Activated naive CD4-positive, alpha-beta T cell treated with anti-CD3 and anti-CD28 coated beads for 36 hours (primary cell): Measurements from ENCODE around the gene ASTN2. TPM values are rescaled to one million over a fixed set of nuclear protein-coding genes. Genes with fewer than 3 reads are reported as not detected.

ENCODE experiments used
- CTCF ChIA-PET: fragments of 350-600 bp; sonication (Branson Sonifier 250); formaldehyde crosslinking; loops from one replicate; lab custom pipeline; 2021; ENCODE audit warnings: antibody characterized with exemption; lab: Charles Lee
- DNase-seq: peaks from one replicate; pipeline ENCODE4 v3.0.0-alpha.2; 2020
- H3K27ac Mint-ChIP-seq: one replicate; pipeline ENCODE4 v1.8.0; 2021; ENCODE audit warnings: mild to moderate bottlenecking, mixed read lengths
- H3K27me3 Mint-ChIP-seq: one replicate; pipeline ENCODE4 v1.8.0; 2021; ENCODE audit warnings: low read depth, mixed read lengths
- H3K36me3 Mint-ChIP-seq: one replicate; pipeline ENCODE4 v1.8.0; 2021; ENCODE audit warnings: low read depth, mixed read lengths
- H3K4me1 Mint-ChIP-seq: one replicate; pipeline ENCODE4 v1.8.0; 2021; ENCODE audit warnings: low read depth, mixed read lengths
- H3K4me3 Mint-ChIP-seq: one replicate; pipeline ENCODE4 v1.8.0; 2021; ENCODE audit warnings: mild to moderate bottlenecking, moderate library complexity, mixed read lengths
- H3K9me3 Mint-ChIP-seq: one replicate; pipeline ENCODE4 v1.8.0; 2021; ENCODE audit warnings: mixed read lengths
- intact Hi-C: fragments of 100-400 bp; cut with micrococcal nuclease; formaldehyde crosslinking; loops from one replicate; pipeline ENCODE4 v1.15.1; 2023
- total RNA-seq, 2 experiments: library from RNA; stranded (reverse); gene quantifications; one replicate each; pipeline ENCODE4 v1.2.3, GENCODE V29; 2021

The ASTN2 gene
- total RNA-seq, 2 experiments from 2014 or later = 6.0 to 6.6 TPM

GRCh38 chr9:116390303-116391228 lies 1024.3 kb downstream of the ASTN2 start:
- CTCF ChIA-PET = no interaction called here
- intact Hi-C loops = no loop called here
- Mint-ChIP-seq H3K9me3 (no peaks in the 10 kb centered on the region), H3K36me3 (peaks cover 2% of the 10 kb centered on the region), H3K27me3 (no peaks in the 10 kb centered on the region), H3K4me3 (no peak overlapping the region), H3K4me1 (no peaks in the 10 kb centered on the region), H3K27ac (no peak overlapping the region)
- DNase-seq = no peak

GRCh38 chr9:116389541-116390302 lies 1025.1 kb downstream of the ASTN2 start:
- no peaks in the 10 kb centered on the region for H3K9me3 Mint-ChIP-seq
- intact Hi-C loops = no loop called here
- CTCF ChIA-PET = no interaction called here
- no peak overlapping the region for H3K4me3 Mint-ChIP-seq
- H3K4me1 Mint-ChIP-seq = no peaks in the 10 kb centered on the region
- H3K36me3 Mint-ChIP-seq = peaks cover 2% of the 10 kb centered on the region
- DNase-seq = no peak
- no peak overlapping the region for H3K27ac Mint-ChIP-seq
- no peaks in the 10 kb centered on the region for H3K27me3 Mint-ChIP-seq

- Mint-ChIP-seq H3K4me1 (no peaks in the 10 kb centered on the region), H3K4me3 (no peak overlapping the region), H3K27me3 (no peaks in the 10 kb centered on the region), H3K36me3 (peaks cover 1% of the 10 kb centered on the region), H3K27ac (no peak overlapping the region), H3K9me3 (no peaks in the 10 kb centered on the region)
- intact Hi-C loops = no loop called here
- no peak for DNase-seq
- CTCF ChIA-PET = no interaction called here
These were observed 1026.7 kb downstream of the ASTN2 start for GRCh38 chr9:116387934-116388698.

- peaks cover 1% of the 10 kb centered on the region for H3K36me3 Mint-ChIP-seq
- H3K4me1 Mint-ChIP-seq = no peaks in the 10 kb centered on the region
- no peak for DNase-seq
- CTCF ChIA-PET = no interaction called here
- H3K9me3 Mint-ChIP-seq = no peaks in the 10 kb centered on the region
- no peak overlapping the region for H3K27ac Mint-ChIP-seq
- H3K4me3 Mint-ChIP-seq = no peak overlapping the region
- H3K27me3 Mint-ChIP-seq = no peaks in the 10 kb centered on the region
- intact Hi-C loops = no loop called here
These were observed 1030.9 kb downstream of the ASTN2 start for GRCh38 chr9:116383936-116384335.

- CTCF ChIA-PET = no interaction called here
- H3K27me3 Mint-ChIP-seq = no peaks in the 10 kb centered on the region
- no peak for DNase-seq
These were observed 1031.7 kb downstream of the ASTN2 start for GRCh38 chr9:116383133-116383532.

GRCh38 chr9:116382053-116382452 lies 1032.8 kb downstream of the ASTN2 start:
- Mint-ChIP-seq H3K27me3 (no peaks in the 10 kb centered on the region), H3K27ac (no peak overlapping the region), H3K4me3 (no peak overlapping the region), H3K36me3 (peaks cover 1% of the 10 kb centered on the region), H3K4me1 (no peaks in the 10 kb centered on the region), H3K9me3 (no peaks in the 10 kb centered on the region)
- no peak for DNase-seq
- CTCF ChIA-PET = no interaction called here
- intact Hi-C loops = no loop called here

More at GRCh38 chr9:116383133-116383532, 1031.7 kb downstream of the ASTN2 start:
- Mint-ChIP-seq H3K27ac (no peak overlapping the region), H3K4me1 (no peaks in the 10 kb centered on the region), H3K36me3 (peaks cover 1% of the 10 kb centered on the region), H3K4me3 (no peak overlapping the region), H3K9me3 (no peaks in the 10 kb centered on the region)
- intact Hi-C loops = no loop called here

GRCh38 chr9:116381350-116381749 lies 1033.5 kb downstream of the ASTN2 start:
- CTCF ChIA-PET = no interaction called here
- Mint-ChIP-seq H3K4me3 (no peak overlapping the region), H3K27ac (no peak overlapping the region), H3K4me1 (no peaks in the 10 kb centered on the region), H3K36me3 (peaks cover 1% of the 10 kb centered on the region), H3K9me3 (no peaks in the 10 kb centered on the region), H3K27me3 (no peaks in the 10 kb centered on the region)
- no peak for DNase-seq
- intact Hi-C loops = no loop called here

GRCh38 chr9:116380496-116380995 lies 1034.3 kb downstream of the ASTN2 start:
- Mint-ChIP-seq H3K27ac (no peak overlapping the region), H3K4me1 (no peaks in the 10 kb centered on the region), H3K9me3 (no peaks in the 10 kb centered on the region), H3K36me3 (peaks cover 1% of the 10 kb centered on the region), H3K4me3 (no peak overlapping the region), H3K27me3 (no peaks in the 10 kb centered on the region)
- CTCF ChIA-PET = no interaction called here
- intact Hi-C loops = no loop called here
- DNase-seq = no peak

GRCh38 chr9:116379821-116380220 lies 1035.0 kb downstream of the ASTN2 start:
- Mint-ChIP-seq H3K27ac (no peak overlapping the region), H3K4me3 (no peak overlapping the region), H3K4me1 (no peaks in the 10 kb centered on the region), H3K27me3 (no peaks in the 10 kb centered on the region), H3K36me3 (peaks cover 1% of the 10 kb centered on the region), H3K9me3 (no peaks in the 10 kb centered on the region)
- no peak for DNase-seq
- CTCF ChIA-PET = no interaction called here
- intact Hi-C loops = no loop called here

GRCh38 chr9:116378873-116379272 lies 1036.0 kb downstream of the ASTN2 start:
- Mint-ChIP-seq H3K27me3 (no peaks in the 10 kb centered on the region), H3K4me3 (no peak overlapping the region), H3K36me3 (peaks cover 1% of the 10 kb centered on the region), H3K4me1 (no peaks in the 10 kb centered on the region), H3K9me3 (no peaks in the 10 kb centered on the region), H3K27ac (no peak overlapping the region)
- CTCF ChIA-PET = no interaction called here
- intact Hi-C loops = no loop called here
- DNase-seq = no peak

GRCh38 chr9:116377179-116377798 lies 1037.6 kb downstream of the ASTN2 start:
- H3K4me1 Mint-ChIP-seq = no peaks in the 10 kb centered on the region
- CTCF ChIA-PET = no interaction called here
- intact Hi-C loops = no loop called here
- no peaks in the 10 kb centered on the region for H3K36me3 Mint-ChIP-seq
- no peaks in the 10 kb centered on the region for H3K9me3 Mint-ChIP-seq
- DNase-seq = no peak
- no peak overlapping the region for H3K4me3 Mint-ChIP-seq
- H3K27ac Mint-ChIP-seq = no peak overlapping the region
- H3K27me3 Mint-ChIP-seq = no peaks in the 10 kb centered on the region
